Stimulated activated CD8-positive, alpha-beta memory T cell treated with anti-CD3 and anti-CD28 coated beads, Interleukin-12 subunit alpha, Interleukin-12 subunit beta, amount 100 ng/mL, for 1 hour (primary cell): Measurements from ENCODE around the gene FAM89B.
A peak's percentile ranks its signal among the peaks of the same experiment; 100 is the strongest.

ENCODE experiments used
- DNase-seq: peaks from one replicate; pipeline ENCODE4 v3.0.0-alpha.2; 2020; ENCODE audit warnings: low read depth

The FAM89B gene

DNA sequence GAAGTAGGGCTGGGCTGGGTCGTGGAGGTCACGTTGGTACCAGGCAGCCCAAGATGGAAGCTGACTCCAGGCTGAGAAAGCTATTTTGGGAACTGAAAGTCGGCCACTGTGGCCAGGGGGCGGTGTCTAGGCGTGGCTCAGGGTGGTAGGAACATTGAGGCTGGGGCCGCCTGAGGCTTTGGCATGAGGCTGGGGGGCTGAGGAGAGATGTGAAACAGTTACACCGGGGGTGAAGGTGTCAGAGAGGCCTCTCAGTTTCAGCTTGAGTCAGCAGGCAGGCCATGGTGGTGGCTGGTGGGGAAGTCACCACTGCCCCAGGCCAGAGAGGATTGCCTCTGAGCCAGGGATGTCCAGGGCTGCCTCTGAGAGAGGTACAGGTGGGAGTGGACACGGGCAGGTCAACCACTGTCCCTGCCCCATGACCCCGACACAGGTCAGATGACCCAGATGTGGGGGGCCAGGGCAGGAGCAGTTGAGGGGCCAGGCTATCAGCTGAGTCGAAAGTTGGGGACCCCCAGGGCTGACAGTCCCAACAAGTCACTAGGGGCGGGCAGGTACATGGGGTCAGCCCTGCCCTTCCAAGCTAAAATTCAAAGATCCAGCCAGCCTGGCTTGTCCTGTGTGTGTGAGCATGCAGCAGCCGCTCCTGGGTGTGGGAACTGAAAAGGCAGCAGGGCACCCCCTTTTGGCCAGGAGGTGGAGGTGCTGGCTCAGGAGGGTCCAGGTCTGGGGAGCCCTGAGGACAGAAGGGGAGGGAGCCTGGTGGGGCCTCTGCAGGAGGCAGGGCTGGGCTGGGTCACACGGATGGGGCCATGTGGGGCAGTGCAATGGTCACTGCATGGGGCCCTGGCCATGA, 16.1 kb downstream of the FAM89B start:
- DNase-seq, result peak; percentile 55

GRCh38 chr11:65589444-65590239, 17.3 kb downstream of the FAM89B start:
- DNase-seq, result no peak

DNA sequence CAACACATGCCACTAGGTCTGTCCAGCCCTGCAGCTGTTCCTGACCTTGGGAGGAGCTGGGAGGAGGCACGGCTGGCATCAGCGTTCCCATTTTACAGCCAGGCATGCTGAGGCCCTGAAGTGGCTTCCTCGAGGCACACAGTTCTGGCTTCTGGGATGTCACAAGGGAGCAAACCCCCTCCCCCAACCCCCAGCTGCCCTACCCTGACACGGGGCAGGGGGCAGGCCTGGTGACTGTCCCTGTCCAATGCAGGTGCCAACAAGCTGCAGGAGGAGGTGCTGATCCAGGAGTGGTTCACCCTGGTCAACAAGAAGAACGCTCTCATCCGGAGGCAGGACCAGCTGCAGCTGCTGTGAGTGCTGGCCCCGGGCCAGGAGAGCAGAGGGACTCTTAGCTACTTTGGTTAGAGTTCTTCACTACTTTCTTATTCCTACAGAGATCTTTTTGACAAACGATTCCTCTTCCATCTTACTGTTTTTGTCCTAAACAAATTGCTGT, 18.0 kb downstream of the FAM89B start:
- DNase-seq, result no peak

DNA sequence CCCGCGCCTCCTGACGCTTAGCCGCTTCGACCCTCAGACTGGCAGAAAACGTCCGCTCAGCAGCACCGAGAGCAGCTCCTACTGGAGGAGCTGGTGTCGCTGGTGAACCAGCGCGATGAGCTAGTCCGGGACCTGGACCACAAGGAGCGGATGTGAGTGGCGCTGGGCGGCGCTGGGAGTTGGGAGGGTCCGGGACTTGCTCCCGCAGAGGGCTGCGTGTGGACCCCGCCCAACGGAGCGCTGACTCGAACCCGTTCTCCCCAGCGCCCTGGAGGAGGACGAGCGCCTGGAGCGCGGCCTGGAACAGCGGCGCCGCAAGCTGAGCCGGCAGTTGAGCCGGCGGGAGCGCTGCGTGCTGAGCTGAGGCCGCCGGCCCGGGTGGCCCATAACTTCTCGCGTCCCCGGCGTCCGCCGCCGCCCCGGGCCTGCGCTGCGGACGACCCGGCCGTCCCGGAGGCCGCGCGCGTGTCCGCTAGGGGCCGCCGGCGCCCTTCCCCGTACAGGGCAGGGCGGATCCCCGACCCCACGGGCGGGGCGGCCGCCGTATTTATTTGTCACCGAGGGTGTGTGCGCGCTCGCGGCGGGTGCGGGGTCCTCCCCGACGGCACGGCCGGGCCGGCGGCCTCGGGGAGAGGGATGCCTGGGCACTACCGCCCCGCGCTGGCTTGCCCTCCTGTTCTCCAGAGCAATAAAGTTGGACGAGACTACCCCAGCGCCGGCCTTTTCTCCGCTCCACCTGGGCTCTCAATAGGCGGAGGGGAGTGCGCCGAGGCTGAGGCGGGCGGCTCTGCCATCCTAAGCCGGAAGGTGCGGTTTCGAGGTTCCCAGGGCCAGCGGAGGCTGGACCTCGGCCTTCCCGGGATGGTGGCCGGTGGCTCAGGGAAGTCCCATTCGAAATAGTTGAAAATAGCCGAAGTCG, 19.9 kb downstream of the FAM89B start:
- no peak for DNase-seq

DNA sequence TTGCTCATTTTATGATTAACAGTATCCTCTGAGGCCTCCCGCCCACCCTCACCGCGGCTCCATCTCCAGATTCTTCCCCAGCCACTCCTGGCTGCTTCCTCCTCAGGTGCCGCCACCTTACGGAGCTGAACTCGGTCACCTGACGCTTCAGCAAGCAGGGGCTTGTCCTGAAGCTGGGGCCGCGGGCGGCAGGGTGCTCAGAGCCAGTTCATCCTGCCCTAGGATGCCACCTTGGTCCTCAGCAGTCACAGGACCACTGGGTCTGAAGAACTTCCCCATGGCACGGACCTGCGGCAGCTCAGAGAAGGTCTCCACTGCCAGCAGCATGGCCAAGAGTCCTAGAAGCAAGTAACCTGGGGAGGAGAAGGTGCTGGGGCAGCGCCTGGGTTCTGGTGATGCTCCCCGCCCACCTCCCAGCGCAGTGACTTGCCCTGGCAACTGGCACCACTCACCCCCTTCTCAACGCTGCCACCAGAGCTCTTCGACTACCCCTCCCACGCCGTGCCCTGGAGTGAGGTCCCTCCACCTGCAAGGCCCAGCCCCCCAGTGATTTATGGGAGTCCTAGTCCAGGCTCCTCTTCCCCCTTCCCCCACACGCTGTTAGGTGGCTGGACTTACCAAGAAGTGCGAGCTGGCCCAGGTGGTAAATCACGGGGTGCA, 20.6 kb downstream of the FAM89B start:
- DNase-seq, result no peak

DNA sequence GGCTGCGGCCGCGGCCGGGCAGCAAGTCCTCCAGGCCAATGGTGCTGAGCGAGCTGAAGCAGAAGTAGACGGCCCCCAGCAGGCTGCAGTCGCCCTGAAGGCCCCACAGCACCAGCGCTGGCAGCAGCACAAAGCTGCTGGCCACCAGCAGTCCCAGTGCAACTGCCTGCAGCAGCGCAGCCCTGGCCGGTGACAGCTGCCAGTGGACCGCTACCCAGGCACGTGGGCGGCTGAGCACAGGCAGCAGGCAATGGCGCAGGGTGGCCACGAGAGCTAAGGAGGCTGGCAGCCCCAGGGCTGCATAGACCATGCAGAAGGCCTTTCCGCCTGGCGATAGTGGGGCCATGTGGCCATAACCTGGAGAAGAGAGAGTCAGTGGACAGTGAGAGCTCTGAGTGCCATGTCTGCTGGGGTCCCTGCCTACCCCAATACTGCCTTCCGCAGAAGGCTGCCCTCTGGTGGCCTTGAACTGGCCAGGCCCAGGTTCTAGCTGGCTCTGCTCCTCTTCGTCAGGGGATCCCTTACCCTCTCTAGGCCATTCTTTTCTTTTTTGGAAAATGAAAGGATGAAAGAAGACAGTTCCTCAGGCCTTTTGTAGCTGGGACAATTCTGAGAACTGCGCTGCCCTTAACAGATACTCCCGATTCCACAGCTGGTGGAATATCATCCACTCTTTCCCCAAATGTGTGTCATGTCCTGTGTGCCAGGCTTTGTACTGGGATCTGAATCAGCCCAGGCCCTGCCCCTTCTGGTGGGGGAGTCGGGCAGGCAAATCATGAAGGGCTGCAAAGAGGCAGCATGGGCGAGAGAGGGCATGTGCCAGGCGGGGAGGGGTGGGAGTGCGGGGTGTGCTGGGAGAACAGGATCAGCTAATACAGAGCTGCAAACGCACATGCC, 21.4 kb downstream of the FAM89B start:
- no peak for DNase-seq

DNA sequence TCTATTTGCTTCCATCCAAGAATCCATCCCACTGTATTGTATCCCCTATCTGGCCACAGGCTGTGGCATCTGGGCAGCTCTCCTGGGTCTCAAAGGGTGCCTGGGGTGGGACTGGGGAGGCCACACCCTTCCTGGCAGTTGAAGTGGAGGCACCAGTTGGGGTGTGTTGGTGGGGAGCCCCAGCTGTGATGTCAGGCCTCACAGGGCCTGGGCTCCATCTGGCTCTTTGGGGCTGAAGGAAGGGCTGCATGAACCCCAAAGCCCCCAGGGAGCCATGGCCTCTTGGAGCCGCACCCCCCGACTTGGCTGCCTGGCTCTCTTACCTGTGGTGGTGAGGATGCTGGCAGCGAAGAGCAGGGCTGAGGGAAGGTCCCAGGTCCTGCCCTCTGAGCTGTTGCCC, 22.8 kb downstream of the FAM89B start:
- DNase-seq, result no peak

DNA sequence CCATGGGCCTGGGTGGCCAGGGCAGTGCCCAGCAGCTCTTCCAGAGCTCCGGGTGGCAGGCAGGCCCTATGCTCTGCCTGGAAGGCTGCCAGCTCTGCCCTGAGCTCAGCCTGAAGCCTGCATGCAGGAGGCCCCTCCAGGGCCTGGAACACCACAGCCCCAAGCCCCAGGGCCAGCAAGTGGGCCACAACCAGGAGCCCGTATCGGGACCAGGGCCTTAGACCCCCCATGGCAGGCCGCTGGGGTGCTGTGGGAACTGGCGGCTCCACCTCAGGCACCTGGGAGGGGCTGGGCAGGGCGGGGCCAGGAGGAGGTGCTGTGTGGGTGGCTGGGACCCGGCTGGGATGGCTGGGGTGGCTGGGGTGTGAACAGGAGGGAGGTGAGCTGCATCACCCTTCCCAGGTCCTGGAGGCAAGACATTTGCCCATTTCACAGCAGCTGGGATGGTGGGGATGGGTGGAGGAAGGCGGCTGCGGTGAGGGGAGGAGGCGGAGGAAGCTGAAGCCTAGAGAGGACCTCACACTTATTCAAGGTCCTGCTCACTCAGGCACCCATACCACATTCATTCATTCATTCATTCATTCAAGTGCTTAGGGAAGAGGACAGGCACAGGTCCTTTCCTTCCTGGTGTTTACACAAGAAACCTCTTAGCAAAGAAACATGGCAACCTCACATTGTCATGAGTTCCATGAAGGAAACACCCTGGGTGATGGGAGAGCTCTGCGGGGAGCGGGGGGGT, 23.4 kb downstream of the FAM89B start, which contains the start of gene KCNK7:
TSS of gene KCNK7 (minus strand) at position 258 of the 739 bp plus-strand sequence. CDS start at position 230, 28 bp downstream.
- DNase-seq, result no peak

DNA sequence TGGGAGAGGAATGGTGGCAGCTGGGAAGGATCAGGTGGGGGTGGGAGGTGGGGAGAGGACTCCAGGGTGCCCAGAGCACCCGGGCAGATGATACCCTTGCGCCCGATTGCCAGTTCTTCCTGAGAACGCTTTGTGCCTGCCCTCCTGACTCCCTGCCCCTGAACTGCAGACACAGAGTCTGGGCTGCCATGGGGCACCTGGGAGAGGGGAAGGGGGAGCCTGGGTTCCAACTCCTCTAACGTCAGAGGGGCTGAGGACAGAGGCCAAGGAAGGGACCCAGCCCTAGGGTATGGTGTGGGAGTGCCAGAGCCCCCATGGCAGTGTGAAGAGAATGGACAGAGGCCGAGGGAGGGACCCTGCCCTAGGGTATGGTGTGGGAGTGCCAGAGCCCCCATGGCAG, 24.2 kb downstream of the FAM89B start:
- no peak for DNase-seq

GRCh38 chr11:65598258-65598699, 25.9 kb downstream of the FAM89B start:
- no peak for DNase-seq

GRCh38 chr11:65599216-65599954, 27.0 kb downstream of the FAM89B start:
- DNase-seq, result no peak

DNA sequence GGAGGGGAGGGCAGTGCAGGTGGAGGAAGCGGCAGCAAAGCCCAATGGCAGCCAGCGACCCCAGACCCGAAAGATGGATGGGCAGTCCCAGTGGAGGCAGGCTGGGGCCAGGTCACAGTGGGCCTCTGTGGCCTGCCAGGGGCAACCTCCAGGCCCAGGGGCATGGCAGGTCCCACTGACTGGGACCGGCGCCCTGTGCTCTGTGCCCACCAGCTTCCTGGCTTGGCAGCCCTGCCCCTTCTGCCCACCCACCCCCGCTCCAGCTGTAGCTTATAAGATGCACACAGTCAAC, 27.6 kb downstream of the FAM89B start:
- no peak for DNase-seq

GRCh38 chr11:65604258-65604657, 31.9 kb downstream of the FAM89B start:
- no peak for DNase-seq

GRCh38 chr11:65606876-65607613, 34.7 kb downstream of the FAM89B start:
- no peak for DNase-seq

DNA sequence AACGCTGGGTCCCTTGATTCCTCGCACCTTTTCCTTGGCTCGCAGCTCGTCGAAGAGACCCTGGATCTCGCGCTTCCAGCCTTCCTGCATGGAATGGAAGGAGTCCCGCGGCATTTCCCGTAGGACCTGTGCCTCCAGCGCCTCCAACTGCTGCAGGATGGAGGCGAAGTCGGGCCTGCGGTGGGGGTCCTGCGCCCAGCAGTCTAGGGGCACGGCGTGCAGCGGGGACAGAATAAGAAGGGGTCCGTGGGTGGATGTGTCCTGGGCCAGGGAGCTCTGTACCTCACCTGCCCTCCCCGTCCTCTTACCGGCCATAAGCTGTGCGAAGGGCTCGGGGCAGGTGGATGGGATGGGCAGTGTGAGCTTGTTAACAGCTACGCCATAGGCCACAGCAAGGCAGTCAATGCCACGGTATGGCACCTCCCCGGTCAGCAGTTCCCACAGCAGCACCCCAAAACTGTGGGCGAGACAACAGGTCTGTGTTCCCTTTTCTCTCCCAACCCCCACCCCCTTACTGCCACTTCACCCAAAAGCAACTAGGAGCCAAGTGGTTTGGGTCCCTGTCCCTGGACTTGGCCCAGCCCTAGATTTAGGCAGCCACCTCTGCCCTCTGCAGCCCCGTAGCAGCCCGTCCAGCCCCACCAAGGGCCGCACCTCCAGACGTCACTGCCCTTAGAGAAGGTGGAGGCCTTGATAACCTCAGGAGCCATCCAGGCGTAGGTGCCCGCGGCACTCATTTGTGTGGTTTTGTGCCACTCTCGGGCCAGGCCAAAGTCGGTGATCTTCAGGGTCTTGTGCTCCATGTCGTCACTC, 35.5 kb downstream of the FAM89B start:
- DNase-seq, result no peak

GRCh38 chr11:65609229-65609628, 36.9 kb downstream of the FAM89B start:
- DNase-seq, result no peak

- no peak for DNase-seq
Measured at GRCh38 chr11:65609665-65610064, 37.3 kb downstream of the FAM89B start.
